ENCODE measurements around the gene CADM2. TPM values are rescaled to one million over a fixed set of nuclear protein-coding genes. Genes with fewer than 3 reads are reported as not detected.

The CADM2 gene
- total and polyA plus RNA-seq, 2 donors (not counting 3 experiments of a cell fraction or from before 2014, with no cell fraction given): not detected

- H3K27ac ChIP-seq (ENCODE audit: insufficient read depth, low read depth, low read length): no peak overlapping the region
- no peaks in the 10 kb centered on the region for H3K9me1 ChIP-seq (replicated peaks; ENCODE audit: control insufficient read depth, extremely low read depth, insufficient read depth, low read length)
- no peaks in the 10 kb centered on the region for H3K79me2 ChIP-seq (ENCODE audit: control insufficient read depth, insufficient read depth, low read length)
- no peaks in the 10 kb centered on the region for H3K4me1 ChIP-seq (ENCODE audit: control insufficient read depth, extremely low read depth, insufficient read depth, low read length)
- no peak overlapping the region for H3K9ac ChIP-seq (replicated peaks; ENCODE audit: extremely low read depth, insufficient read depth, low read length)
- TF ChIP-seq, protein P1, sequence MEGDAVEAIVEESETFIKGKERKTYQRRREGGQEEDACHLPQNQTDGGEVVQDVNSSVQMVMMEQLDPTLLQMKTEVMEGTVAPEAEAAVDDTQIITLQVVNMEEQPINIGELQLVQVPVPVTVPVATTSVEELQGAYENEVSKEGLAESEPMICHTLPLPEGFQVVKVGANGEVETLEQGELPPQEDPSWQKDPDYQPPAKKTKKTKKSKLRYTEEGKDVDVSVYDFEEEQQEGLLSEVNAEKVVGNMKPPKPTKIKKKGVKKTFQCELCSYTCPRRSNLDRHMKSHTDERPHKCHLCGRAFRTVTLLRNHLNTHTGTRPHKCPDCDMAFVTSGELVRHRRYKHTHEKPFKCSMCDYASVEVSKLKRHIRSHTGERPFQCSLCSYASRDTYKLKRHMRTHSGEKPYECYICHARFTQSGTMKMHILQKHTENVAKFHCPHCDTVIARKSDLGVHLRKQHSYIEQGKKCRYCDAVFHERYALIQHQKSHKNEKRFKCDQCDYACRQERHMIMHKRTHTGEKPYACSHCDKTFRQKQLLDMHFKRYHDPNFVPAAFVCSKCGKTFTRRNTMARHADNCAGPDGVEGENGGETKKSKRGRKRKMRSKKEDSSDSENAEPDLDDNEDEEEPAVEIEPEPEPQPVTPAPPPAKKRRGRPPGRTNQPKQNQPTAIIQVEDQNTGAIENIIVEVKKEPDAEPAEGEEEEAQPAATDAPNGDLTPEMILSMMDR (IDR thresholded peaks at IDR 0.05; ENCODE audit: extremely low read depth in 1 of 2, insufficient read depth in 1 of 2, low read depth in 1 of 2, low read length in 2 of 2): peak; percentile 4
- TF ChIP-seq, protein P2, sequence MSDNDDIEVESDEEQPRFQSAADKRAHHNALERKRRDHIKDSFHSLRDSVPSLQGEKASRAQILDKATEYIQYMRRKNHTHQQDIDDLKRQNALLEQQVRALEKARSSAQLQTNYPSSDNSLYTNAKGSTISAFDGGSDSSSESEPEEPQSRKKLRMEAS (IDR thresholded peaks at IDR 0.05; ENCODE audit: insufficient read depth, insufficient read length): no peak
- TF ChIP-seq GATA2 (IDR thresholded peaks at IDR 0.05; ENCODE audit: insufficient read depth, insufficient read length, low read depth, low read length) (no peak), FOS (IDR thresholded peaks at IDR 0.05; ENCODE audit: borderline replicate concordance, insufficient read depth, low read length) (no peak), JUN (IDR thresholded peaks at IDR 0.05; ENCODE audit: borderline replicate concordance, insufficient read depth, insufficient read length, low read depth) (no peak), POLR2AphosphoS5 (IDR thresholded peaks at IDR 0.05; ENCODE audit: insufficient read depth, low read depth, low read length) (no peak)
- H3K9me3 ChIP-seq (replicated peaks; ENCODE audit: control insufficient read depth, insufficient read depth, low read length): no peaks in the 10 kb centered on the region
- H2AFZ ChIP-seq (ENCODE audit: low read depth, low read length): no peak overlapping the region
- no peaks in the 10 kb centered on the region for H3K27me3 ChIP-seq (ENCODE audit: control insufficient read depth in 2 of 2, insufficient read depth in 2 of 2, low read length in 2 of 2)
- H3K4me2 ChIP-seq (ENCODE audit: insufficient read depth, low read length): no peak overlapping the region
- no TSS peak for BruUV-seq (replicated peaks)
- intact Hi-C loops (cut with micrococcal nuclease): no loop called here
- peak; percentile 1 for DNase-seq (ENCODE audit: low read depth, low spot score)
- H3K36me3 ChIP-seq (ENCODE audit: control insufficient read depth in 2 of 2, extremely low read depth in 1 of 2, insufficient read depth in 2 of 2, low read length in 2 of 2): no peaks in the 10 kb centered on the region
- CTCF ChIA-PET: no interaction called here
- POLR2A ChIA-PET: no interaction called here
- no peak for FAIRE-seq
- dilution Hi-C loops (cut with MboI; ENCODE audit: extremely low pct_ligation_motif_present, low sequenced_read_pairs): no loop called here
- no peaks in the 10 kb centered on the region for H4K20me1 ChIP-seq (replicated peaks; ENCODE audit: control insufficient read depth, extremely low read depth, insufficient read depth, low read length)
- no peak overlapping the region for H3K4me3 ChIP-seq (replicated peaks in 1 of 3; ENCODE audit: insufficient read depth in 1 of 3, low read depth in 1 of 3, low read length in 3 of 3)
These were observed 402.1 kb downstream of the CADM2 start for GRCh38 chr3:85360742-85361387.
